ENCODE results near the gene SEMA3C.
"Not testable (repeated sequence)": the region's sequence is repeated elsewhere in the genome, so short reads cannot be mapped to it uniquely, and the experiment has no call there.

SEMA3C gene

DNA sequence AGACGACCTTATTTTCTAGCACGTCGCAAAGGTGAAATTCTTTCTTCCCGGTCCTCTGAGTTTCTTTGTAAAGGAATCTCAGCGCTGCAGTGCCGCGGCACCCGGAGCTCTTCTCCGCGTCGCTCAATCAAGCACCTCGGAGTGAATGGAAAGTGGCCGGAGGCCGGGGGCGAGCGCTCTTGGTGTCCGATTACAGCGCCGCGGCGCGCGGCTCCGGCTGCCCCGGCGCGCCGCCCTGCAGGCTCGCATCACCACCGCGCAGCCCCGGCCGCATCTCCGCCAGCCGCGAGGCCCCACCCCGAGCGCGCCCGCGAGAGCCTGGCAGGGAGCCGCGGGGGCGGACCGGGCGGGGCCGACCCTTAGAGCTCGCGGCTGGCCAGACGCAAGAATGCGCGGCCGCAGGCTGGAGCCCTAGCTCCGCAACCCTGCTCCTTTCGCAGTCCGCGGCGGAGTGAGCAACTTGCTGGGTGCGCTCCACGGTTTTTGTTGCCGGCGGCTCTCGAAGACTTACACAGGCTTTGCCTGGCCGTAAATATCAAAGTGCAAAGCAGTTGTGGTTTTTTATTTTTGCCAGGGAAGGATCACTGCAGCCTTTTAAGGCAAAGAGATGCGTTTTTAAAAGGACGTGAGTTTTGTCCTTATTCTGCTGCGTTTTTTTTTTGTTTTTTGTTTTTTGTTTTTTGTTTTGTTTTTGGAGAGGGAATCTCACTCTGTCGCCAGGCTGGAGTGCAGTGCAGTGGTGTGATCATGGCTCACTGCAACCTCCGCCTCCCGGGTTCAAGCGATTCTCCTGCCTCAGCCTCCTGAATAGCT lies at the start of gene SEMA3C:
Gene SEMA3C (minus strand): TSS at position 143 of the 813 bp plus-strand sequence. CDS start 2,270 bp downstream, outside the sequence.
- DNase-seq = no peak

DNA sequence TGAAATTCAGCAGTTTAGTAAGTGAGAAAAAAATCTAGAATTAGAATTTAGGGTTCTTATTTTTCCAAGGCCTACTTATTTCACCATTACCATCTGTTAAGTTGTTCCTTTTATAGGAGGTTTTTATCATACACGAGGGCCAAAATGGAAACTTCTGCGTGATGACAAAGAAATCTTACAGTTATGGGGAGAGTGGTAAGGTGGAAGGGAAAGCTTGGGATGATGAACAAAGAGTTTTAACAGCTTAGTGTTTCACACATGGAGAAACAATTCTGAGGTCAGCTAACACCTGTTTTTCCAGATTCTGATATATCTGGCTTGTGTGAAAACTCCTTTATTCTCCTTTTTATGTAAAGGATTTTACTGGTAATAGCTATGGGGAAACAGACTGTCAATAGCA lies 49.8 kb upstream of the SEMA3C start:
- DNase-seq = no peak

DNA sequence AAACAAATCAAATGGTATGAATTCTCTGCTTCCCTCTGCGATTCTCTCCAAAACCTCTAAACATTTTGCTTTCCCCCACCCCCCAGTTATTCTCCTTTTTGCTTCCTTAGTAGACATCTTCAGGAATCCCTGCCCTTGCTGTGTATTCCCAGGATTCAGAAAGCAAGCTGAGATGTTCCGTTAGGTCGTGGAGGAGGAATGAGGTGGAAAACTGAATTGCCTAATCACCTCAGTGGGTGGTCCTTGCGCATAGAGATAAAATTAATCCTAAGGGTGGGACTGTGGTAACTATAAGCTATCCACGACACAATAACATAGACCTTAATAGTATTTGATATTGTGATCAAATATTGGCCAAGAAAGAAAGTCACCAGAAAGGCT lies 49.1 kb upstream of the SEMA3C start:
- DNase-seq = no peak

DNA sequence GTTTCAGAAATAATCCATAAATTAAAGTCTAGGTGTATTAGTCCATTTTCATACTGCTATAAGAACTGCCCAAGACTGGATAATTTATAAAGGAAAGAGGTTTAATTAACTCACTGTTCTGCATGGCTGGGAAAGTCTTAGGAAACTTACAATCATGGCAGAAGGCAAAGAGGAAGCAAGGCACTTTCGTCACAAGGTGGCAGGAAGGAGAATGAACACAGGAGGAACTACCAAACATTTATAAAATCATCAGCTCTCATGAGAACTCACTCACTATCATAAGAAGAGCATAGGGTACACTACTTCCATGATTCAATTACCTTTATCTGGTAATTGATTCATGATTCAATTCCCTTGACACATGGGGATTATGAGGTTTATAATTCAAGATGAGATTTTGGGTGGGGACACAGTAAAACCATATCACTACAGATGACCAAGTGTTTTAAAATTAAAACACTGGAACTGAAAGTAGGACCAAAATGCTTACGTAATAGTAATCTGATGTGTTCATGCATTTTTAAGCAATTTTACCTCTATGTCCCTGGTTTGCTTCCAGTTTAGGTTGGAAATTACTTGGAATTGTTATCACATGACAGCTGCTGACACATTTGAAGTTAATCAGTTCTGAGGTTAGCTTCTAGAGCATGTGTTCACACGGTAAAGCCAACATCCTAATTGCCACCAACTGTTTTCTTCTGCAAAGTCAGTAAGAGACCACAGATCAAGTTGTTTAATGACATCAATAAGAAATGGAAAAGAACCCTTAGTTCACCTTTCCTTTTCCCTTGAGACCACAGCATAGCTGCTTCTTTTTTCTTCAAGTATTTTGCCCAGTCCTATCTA lies 48.4 kb upstream of the SEMA3C start:
- DNase-seq = no peak

GRCh38 chr7:80960244-80960795 lies 41.5 kb upstream of the SEMA3C start:
- DNase-seq = no peak

DNA sequence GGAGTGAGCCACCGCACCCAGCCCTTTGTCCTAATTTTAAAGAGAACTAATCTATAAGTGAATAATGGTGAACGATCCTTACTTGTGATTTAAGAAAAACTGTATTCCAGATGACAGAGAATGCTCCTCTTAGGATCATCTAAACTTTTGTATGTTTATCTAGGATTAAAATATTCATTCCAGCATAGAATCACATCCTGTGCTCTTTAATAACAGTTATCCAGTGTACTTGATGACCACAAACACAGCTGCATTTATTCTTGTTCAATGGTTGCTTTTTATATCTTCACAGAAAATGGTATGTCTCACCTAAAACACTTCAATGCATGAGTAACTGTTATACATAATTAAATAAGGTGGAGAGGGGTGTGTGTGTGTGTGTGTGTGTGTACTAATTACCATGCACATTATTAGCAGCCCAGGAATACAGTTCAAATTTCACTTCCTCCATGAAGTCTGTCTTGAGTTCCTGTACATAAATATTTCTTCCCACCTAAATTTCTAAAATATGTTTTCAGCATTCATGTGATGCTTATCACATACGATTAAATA lies 38.5 kb upstream of the SEMA3C start:
- no peak for DNase-seq

- DNase-seq = no peak
Measured at GRCh38 chr7:80954191-80954590, 35.3 kb upstream of the SEMA3C start.

DNA sequence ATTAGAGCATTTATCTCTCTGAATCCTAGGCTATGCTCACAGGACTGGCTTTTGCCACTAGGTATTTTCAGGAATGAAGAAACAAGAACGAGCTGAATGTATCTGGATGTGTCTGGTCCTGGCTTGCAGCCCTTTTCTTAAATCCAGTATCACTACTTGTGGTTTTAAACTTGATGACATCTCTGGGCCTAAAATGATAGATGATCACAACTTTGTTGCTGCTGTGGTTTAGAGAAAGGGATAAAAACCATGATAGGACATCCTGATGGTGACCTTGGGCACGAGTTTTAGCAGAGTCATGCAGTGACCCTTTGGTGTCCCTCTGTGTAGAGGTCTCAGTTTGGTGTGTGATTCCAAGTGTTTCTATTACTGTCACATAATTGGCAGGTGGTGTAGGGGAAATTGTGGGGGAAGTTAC lies 31.7 kb upstream of the SEMA3C start:
- no peak for DNase-seq

- no peak for DNase-seq
Measured at GRCh38 chr7:80949449-80949848, 30.6 kb upstream of the SEMA3C start.

DNA sequence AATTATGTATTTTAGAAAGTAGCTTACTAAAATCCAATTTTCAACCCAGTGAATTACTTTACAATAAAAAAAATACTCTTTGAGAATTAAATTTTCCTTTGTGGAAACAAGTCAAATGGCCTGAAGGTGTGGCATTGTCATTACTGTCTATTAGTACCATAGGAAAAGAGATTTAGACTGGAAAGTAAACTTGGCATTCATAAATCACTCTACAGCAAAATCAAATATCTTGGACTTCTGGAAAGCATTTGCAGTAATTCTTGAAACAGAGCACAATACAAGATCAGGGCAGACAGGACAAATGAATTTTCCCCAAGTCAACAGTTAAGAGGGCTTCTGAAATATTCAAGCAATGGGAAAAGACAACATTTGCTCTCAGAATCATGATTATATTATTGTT lies 28.0 kb upstream of the SEMA3C start:
- DNase-seq = no peak

- DNase-seq = no peak
Measured at GRCh38 chr7:80945976-80946375, 27.1 kb upstream of the SEMA3C start.

GRCh38 chr7:80943342-80943741 lies 24.5 kb upstream of the SEMA3C start:
- DNase-seq = no peak

GRCh38 chr7:80942261-80943041 lies 23.6 kb upstream of the SEMA3C start:
- DNase-seq = no peak

GRCh38 chr7:80941208-80941758 lies 22.4 kb upstream of the SEMA3C start:
- DNase-seq = no peak

DNA sequence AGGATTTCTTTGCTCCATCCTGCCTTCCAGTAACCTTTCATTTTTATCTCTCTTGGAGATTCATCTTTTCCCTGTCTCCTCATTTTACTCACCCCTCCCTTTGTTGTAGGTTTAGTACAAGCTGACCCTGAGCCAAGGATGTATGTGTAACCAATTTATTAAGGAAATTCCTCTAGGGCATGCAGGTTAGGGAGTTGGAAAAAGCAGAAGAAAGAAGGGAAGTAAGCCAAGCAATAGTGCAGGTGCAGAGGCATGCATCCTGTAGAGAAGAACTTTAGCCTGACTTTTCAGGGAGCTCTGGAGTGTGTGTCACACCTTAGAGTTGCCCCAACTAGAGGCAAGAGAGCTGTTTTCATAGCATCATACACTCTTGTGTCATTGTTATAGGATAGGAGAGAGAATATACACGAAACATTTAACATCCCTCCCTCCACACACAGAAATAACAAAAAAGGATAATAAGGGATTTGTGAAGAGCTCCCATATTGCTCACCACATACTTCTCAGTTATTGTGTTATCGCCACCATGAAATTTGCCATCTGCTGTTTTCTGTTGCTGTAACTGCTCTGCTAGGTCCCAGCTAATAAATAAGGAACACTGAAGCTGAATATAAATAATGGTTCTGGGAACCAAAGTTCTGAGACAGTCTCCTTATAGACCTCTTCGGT lies 21.8 kb upstream of the SEMA3C start:
- DNase-seq = no peak

- DNase-seq = no peak
Measured at GRCh38 chr7:80937336-80937735, 18.5 kb upstream of the SEMA3C start.

DNA sequence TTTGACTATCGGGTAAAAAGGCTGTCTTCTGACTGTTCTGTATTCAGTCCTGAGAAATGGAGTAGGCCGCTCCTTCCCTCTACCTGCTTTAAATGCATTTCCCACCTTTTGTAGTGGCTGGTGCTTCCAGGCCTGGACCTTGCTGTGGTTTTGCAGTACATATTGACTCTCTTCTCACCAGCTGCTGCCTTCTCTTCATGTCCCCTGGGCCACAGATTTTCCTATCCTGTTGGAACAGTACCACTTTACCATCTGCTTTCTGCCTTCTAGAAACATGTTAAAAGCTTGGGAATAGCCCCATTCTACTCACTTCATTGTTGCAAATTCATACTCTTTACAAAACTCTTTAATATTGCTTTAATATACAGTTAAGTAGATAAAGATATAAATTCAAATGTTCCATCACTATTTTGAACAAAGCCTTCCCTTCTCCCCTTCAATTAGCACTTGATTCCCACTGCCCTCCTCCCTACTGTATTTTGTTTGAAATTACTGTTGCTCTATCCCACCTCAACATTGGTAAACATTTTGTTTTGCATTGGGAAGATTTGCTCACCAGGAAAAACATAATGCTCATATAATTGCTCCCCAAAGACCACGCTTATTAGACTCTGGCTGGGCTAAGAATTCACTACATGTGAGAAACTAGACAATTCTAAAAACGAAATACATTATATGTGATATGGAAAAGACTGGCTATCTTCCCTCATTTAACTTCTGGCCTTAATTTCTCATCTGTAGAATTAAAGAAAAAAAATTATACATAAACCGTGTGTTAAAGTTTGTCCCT lies 17.3 kb upstream of the SEMA3C start:
- no peak for DNase-seq

DNA sequence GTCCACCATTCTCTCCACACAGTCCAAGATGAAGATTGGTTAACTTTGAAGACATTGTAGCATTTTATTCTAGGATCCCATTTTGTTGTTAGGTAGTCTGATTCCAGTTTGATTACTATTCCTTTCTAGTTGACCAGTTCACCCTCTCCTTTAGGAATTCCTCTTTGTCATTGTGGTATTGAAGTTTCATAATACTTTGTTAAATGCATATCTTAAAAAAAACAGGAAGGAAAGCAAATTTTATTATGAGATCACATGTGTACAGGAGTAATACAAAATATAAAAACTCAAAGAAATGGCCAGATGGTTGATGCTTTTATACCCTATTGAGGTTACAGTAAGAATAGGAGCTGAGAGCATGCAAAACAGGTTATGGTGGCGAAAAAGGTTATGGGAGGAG lies 15.5 kb upstream of the SEMA3C start:
- DNase-seq = no peak

DNA sequence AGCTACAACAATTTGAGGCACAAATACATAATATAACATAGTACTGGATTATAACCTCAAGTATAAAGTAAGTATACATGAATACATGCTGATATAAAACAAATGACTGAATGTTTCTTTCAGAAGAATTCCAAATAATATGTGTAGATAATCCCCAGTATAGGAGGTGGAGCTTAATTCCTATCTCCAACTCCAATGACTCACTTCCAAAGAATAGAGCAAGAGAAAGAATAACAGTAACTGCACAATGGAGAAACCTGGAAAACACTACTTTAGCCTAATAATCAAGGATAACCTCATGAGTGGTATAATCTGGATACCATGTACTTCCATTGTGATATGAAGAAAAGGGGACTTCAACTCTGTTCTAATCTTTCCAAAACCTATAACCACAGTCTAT lies 13.7 kb upstream of the SEMA3C start:
- DNase-seq = no peak

DNA sequence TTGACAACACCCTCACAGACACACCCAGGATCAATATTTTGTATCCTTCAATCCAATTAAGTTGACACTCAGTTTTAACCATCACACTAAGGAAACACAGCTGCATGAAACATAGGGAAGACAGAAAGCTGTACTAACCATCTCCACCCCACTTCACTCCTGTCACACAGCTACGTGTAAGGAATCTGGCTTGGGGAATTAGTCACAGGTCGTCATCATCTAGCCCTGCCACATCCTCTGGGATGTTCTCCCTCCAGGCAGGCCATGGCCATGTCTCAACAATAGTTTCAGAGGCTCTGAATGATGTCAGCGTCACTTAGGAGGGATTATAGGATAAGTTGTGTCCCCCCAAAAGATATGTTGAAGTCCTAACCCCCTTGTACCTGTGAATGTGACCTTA lies 10.8 kb upstream of the SEMA3C start:
- DNase-seq = no peak

DNA sequence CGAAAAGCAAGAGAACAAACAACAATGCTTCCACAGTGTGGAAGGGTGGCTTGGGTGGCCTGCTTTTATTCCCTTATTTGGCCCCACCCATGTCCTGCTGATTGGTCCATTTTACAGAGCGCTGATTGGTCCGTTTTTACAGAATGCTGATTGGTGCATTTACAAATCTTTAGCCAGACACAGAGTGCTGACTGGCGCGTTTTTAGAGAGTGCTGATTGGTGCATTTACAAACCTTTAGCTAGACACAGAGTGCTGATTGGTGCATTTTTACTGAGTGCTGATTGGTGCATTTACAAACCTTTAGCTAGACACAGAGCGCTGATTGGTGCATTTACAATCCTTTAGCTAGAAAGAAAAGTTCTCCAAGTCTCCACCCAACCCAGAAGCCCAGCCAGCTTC lies 8.1 kb upstream of the SEMA3C start:
- not testable (repeated sequence) for DNase-seq

Measured in CD4-positive, alpha-beta T cell treated with Interleukin-17A for 1 hour (primary cell).